BLaER1 treated with 17β-estradiol and CSF1 and Interleukin-3, amounts not matched to agents 10 nM and 100 nM (cell line): ENCODE measurements around the gene OSBPL5.

Experiments used
- H3K27ac ChIP-seq, 11 experiments: shearing (Covaris generic); formaldehyde crosslinking; 2 replicates each; pipeline ENCODE4 v1.8.1; 2022
- H3K27me3 ChIP-seq, 11 experiments: shearing (Covaris generic); formaldehyde crosslinking; 2 replicates each; pipeline ENCODE4 v1.8.1; 2022
- H3K36me3 ChIP-seq, 11 experiments: shearing (Covaris generic); formaldehyde crosslinking; 2 replicates each; pipeline ENCODE4 v1.8.1; 2022
- H3K4me1 ChIP-seq, 10 experiments: shearing (Covaris generic); formaldehyde crosslinking; 2 replicates each; pipeline ENCODE4 v1.8.1; 2022
- H3K4me2 ChIP-seq, 11 experiments: shearing (Covaris generic); formaldehyde crosslinking; 2 replicates each; pipeline ENCODE4 v1.8.1; 2022
- H3K4me3 ChIP-seq, 10 experiments: shearing (Covaris generic); formaldehyde crosslinking; 2 replicates each; pipeline ENCODE4 v1.8.1; 2022
- H3K9ac ChIP-seq, 11 experiments: shearing (Covaris generic); formaldehyde crosslinking; 2 replicates each; pipeline ENCODE4 v1.8.1; 2022
- H3K9me3 ChIP-seq, 11 experiments: shearing (Covaris generic); formaldehyde crosslinking; replicated peaks in 1 of 11; 2 replicates each; pipeline ENCODE4 v1.8.1; 2022
- H4K20me1 ChIP-seq, 11 experiments: shearing (Covaris generic); formaldehyde crosslinking; 2 replicates each; pipeline ENCODE4 v1.8.1; 2022
- Cebpa-rat ChIP-seq, 11 experiments: shearing (Covaris generic); IDR thresholded peaks; 2 replicates each; pipeline ENCODE4 v1.8.1; 2022

The OSBPL5 gene

GRCh38 chr11:3148255-3148989 lies 16.7 kb downstream of the OSBPL5 start:
- Histone ChIP-seq H3K4me1 (peaks cover 57 to 100% (median 99%) of the 10 kb centered on the region in 10 experiments), H4K20me1 (peaks cover 90 to 100% (median 99%) of the 10 kb centered on the region in 11 experiments), H3K27me3 (peaks cover 0 to 21% (median 0%) of the 10 kb centered on the region in 11 experiments; a peak in 5 of 22 replicates), H3K9me3 (no peaks in the 10 kb centered on the region), H3K36me3 (peaks cover 0 to 20% (median 0%) of the 10 kb centered on the region in 11 experiments; a peak in 5 of 22 replicates), H3K9ac (peak overlapping the region in 2 of 11 experiments; percentile 4 to 31; a peak in 2 of 22 replicates), H3K4me2 (peak overlapping the region; percentile 72 to 97 (median 84)), H3K27ac (no peak overlapping the region), H3K4me3 (no peak overlapping the region)
- no peak for TF ChIP-seq Cebpa-rat (IDR thresholded peaks at IDR 0.05)

- no peak for TF ChIP-seq Cebpa-rat (IDR thresholded peaks at IDR 0.05)
- Histone ChIP-seq H3K4me2 (peak overlapping the region; percentile 72 to 97 (median 84)), H3K4me1 (peaks cover 57 to 100% (median 97%) of the 10 kb centered on the region in 10 experiments), H3K36me3 (peaks cover 0 to 17% (median 0%) of the 10 kb centered on the region in 11 experiments; a peak in 4 of 22 replicates), H3K27me3 (peaks cover 0 to 21% (median 0%) of the 10 kb centered on the region in 11 experiments; a peak in 5 of 22 replicates), H4K20me1 (peaks cover 82 to 100% (median 95%) of the 10 kb centered on the region in 11 experiments), H3K9me3 (no peaks in the 10 kb centered on the region), H3K4me3 (no peak overlapping the region), H3K9ac (peak overlapping the region in 1 of 11 experiments; percentile 50; a peak in 1 of 22 replicates), H3K27ac (no peak overlapping the region; a peak in 1 of 22 replicates)
Measured at GRCh38 chr11:3147626-3148025, 17.5 kb downstream of the OSBPL5 start.

- peaks cover 0 to 21% (median 0%) of the 10 kb centered on the region in 11 experiments; a peak in 5 of 22 replicates for H3K27me3 ChIP-seq
- H4K20me1 ChIP-seq: peaks cover 78 to 100% (median 94%) of the 10 kb centered on the region in 11 experiments
- H3K27ac ChIP-seq: no peak overlapping the region; a peak in 1 of 22 replicates
- no peak for TF ChIP-seq Cebpa-rat (IDR thresholded peaks at IDR 0.05)
- H3K36me3 ChIP-seq: peaks cover 0 to 13% (median 0%) of the 10 kb centered on the region in 11 experiments; a peak in 3 of 22 replicates
- H3K4me1 ChIP-seq: peaks cover 57 to 100% (median 97%) of the 10 kb centered on the region in 10 experiments
- no peaks in the 10 kb centered on the region for H3K9me3 ChIP-seq
- H3K4me2 ChIP-seq: peak overlapping the region; percentile 72 to 97 (median 84)
- H3K9ac ChIP-seq: peak overlapping the region in 1 of 11 experiments; percentile 50; a peak in 1 of 22 replicates
- H3K4me3 ChIP-seq: no peak overlapping the region
Measured at GRCh38 chr11:3147257-3147619, 17.9 kb downstream of the OSBPL5 start.

- Histone ChIP-seq H3K9ac (peak overlapping the region; percentile 2 to 67 (median 43); a peak in 17 of 22 replicates), H3K4me3 (peak overlapping the region in 6 of 10 experiments; percentile 2 to 40 (median 20); a peak in 3 of 20 replicates), H3K36me3 (peaks cover 0 to 10% (median 0%) of the 10 kb centered on the region in 11 experiments; a peak in 2 of 22 replicates), H3K27me3 (peaks cover 0 to 21% (median 0%) of the 10 kb centered on the region in 11 experiments; a peak in 5 of 22 replicates), H3K9me3 (no peaks in the 10 kb centered on the region), H3K4me1 (peaks cover 57 to 100% (median 98%) of the 10 kb centered on the region in 10 experiments), H3K27ac (peak overlapping the region in 3 of 11 experiments; percentile 36 to 50 (median 43); a peak in 4 of 22 replicates), H4K20me1 (peaks cover 73 to 100% (median 93%) of the 10 kb centered on the region in 11 experiments), H3K4me2 (peak overlapping the region; percentile 72 to 97 (median 84))
- TF ChIP-seq Cebpa-rat (IDR thresholded peaks at IDR 0.05): no peak
Measured at GRCh38 chr11:3146612-3147256, 18.4 kb downstream of the OSBPL5 start.

- H3K4me2 ChIP-seq: peak overlapping the region; percentile 42 to 97 (median 84); a peak in 21 of 22 replicates
- no peaks in the 10 kb centered on the region for H3K9me3 ChIP-seq
- H3K27ac ChIP-seq: peak overlapping the region in 4 of 11 experiments; percentile 31 to 53 (median 46); a peak in 7 of 22 replicates
- H3K4me1 ChIP-seq: peaks cover 50 to 100% (median 97%) of the 10 kb centered on the region in 10 experiments
- no peak for TF ChIP-seq Cebpa-rat (IDR thresholded peaks at IDR 0.05)
- peak overlapping the region in 9 of 11 experiments; percentile 3 to 67 (median 36); a peak in 12 of 22 replicates for H3K9ac ChIP-seq
- H3K27me3 ChIP-seq: peaks cover 0 to 21% (median 0%) of the 10 kb centered on the region in 11 experiments; a peak in 5 of 22 replicates
- H3K4me3 ChIP-seq: peak overlapping the region in 1 of 10 experiments; percentile 33; a peak in 1 of 20 replicates
- no peaks in the 10 kb centered on the region for H3K36me3 ChIP-seq
- H4K20me1 ChIP-seq: peaks cover 57 to 98% (median 90%) of the 10 kb centered on the region in 11 experiments
Measured at GRCh38 chr11:3145206-3145520, 19.9 kb downstream of the OSBPL5 start.

DNA sequence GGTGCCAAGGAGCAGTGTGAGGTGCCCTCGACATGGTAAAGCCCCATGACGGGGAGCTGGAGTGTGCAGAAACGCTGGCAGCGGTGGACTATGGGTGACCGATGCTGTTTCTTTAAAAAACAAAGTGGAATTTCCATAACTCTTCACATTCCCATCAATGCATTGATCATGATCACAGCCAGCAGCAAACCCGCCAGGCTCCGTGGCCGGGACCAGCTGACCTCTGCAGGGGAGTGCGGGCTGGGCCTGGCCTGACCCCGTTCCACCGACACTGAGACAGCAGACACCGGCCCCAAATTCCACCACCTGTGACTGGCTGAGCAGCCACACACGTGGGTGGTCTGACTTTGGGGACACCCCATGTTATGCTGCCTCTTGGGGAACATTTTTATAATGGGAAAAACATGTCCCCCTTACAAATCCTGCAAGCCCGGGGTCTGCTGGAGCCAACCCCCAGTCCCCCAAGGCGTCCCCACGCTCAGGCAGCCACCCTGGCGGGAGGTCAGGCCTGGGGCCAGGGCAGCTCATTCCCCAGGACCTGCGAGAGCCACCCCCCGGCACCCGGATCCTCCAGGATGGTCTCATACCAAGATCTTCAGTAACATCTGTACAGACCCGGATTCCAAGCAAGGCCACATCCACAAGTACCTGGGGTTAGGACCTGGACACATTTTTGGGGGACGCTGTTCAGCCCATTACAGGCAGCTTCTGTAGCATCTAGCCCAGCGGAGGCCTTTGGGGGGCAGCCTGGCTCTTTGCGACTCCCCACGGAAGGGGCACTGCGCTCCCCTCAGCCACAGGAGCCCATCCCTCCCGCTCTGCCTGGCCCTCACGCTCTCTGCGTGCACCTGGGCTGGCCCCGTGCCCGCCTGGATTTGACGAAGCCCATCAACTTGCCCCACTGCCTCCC lies 20.6 kb downstream of the OSBPL5 start:
- Histone ChIP-seq H3K27me3 (peaks cover 0 to 21% (median 0%) of the 10 kb centered on the region in 11 experiments; a peak in 5 of 22 replicates), H3K9ac (peak overlapping the region in 7 of 11 experiments; percentile 3 to 67 (median 36); a peak in 9 of 22 replicates), H3K27ac (peak overlapping the region in 3 of 11 experiments; percentile 14 to 50 (median 31); a peak in 2 of 22 replicates), H3K4me1 (peaks cover 49 to 100% (median 97%) of the 10 kb centered on the region in 10 experiments), H4K20me1 (peaks cover 51 to 98% (median 90%) of the 10 kb centered on the region in 11 experiments), H3K9me3 (no peaks in the 10 kb centered on the region), H3K36me3 (no peaks in the 10 kb centered on the region), H3K4me3 (no peak overlapping the region), H3K4me2 (peak overlapping the region in 10 of 11 experiments; percentile 72 to 97 (median 86); a peak in 19 of 22 replicates)
- TF ChIP-seq Cebpa-rat (IDR thresholded peaks at IDR 0.05): no peak

- Histone ChIP-seq H3K27ac (no peak overlapping the region), H3K36me3 (no peaks in the 10 kb centered on the region), H3K9ac (no peak overlapping the region)
Measured at GRCh38 chr11:3143136-3143880, 21.8 kb downstream of the OSBPL5 start.

More at GRCh38 chr11:3143136-3143880, 21.8 kb downstream of the OSBPL5 start:
- peaks cover 38 to 98% (median 90%) of the 10 kb centered on the region in 11 experiments for H4K20me1 ChIP-seq
- H3K27me3 ChIP-seq: peaks cover 0 to 21% (median 0%) of the 10 kb centered on the region in 11 experiments; a peak in 5 of 22 replicates
- H3K4me1 ChIP-seq: peaks cover 49 to 100% (median 97%) of the 10 kb centered on the region in 10 experiments
- no peak for TF ChIP-seq Cebpa-rat (IDR thresholded peaks at IDR 0.05)
- H3K4me3 ChIP-seq: no peak overlapping the region
- no peaks in the 10 kb centered on the region for H3K9me3 ChIP-seq
- peak overlapping the region in 9 of 11 experiments; percentile 1 to 97 (median 87); a peak in 12 of 22 replicates for H3K4me2 ChIP-seq
